Activated naive CD8-positive, alpha-beta T cell treated with anti-CD3 and anti-CD28 coated beads, Interleukin-2, amount 50 U/mL, for 16 hours (primary cell): ENCODE measurements around the gene GPC4.

ENCODE experiments used
- DNase-seq: peaks from one replicate; pipeline ENCODE4 v3.0.0-alpha.2; 2020; ENCODE audit warnings: low read depth, low spot score

GPC4 gene

DNA sequence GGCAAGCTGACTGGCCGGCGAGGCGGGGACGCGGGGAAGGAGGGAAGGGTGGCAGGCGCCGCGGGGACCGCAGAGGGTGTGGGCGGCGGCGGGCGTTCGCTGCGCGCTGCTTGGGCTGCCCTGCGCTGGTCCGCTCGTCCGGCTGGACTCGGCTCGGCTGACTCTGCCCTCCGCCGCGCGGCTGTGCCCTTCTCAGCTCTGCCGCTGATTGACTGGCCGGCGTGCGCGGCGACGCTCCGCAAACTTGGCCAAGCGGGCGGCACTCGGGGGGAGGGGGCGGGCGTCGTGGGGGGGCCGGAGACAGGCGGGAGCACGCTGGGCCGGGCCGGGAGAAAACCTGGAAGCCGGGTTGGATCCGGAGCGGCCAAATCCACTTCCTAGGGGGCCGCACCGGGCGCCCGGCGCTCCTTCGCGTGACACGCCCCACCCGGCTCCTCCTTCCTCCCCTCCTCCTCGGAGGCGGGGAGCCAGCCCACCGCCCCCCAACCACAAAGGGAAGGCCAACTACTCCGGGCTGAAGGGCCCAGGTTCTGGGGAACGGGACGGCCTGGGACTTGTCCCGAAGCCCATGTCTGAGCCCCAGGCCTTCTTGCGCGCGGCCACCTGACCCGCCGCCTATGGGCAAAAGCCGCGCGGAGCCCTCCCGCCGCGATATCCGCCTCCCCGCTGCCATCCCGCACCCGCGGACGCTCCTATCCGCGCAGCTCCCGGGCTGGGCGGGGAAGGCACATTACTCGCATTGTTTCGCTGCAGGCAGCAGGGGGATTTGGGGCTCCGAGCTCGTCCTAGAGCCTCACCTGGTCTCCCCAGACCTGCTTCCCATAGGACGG is at the start of gene GPC4:
Gene GPC4, minus strand, starts transcription at position 214 of the 830 bp plus-strand sequence. CDS start 524 bp downstream, outside the sequence.
- no peak for DNase-seq

DNA sequence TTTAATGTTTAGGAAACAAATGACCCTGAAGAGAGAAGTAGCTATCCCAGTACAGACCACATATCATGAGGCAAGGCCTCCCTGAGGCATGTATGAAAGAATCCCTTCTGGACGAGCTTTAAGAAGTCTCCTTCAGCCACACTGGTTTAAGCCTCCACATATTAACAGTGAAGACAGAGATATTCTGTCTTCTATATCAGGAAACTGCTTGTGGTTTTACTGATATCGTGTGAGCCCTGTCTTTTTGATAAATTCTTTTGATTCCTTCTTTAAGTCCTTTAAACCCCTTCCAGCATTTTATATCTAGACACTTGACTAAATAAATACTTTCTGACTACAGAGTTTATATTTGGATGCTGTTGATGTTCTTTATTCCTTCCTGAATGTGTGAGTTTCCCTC is 45.9 kb upstream of the GPC4 start:
- no peak for DNase-seq

DNA sequence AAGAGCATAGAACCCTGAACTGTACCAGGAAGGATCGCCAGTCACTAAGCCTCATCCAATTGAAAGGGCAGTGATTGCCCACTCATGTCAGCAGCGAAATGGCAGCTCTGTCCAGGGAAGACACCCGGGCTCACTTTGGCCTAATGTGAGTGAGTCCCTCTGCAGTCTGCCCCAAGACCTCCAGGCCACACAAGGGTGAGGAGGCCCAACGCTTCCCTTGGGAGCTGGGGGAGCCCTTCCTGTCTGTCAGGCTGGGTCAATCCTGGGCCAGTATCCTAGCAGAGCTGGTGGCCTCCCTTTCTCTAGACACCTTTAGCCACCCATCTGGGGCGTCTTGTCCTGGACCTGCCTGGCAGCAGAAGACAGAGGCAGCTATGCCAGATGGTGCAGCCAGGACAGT is 39.6 kb upstream of the GPC4 start:
- DNase-seq: no peak

DNA sequence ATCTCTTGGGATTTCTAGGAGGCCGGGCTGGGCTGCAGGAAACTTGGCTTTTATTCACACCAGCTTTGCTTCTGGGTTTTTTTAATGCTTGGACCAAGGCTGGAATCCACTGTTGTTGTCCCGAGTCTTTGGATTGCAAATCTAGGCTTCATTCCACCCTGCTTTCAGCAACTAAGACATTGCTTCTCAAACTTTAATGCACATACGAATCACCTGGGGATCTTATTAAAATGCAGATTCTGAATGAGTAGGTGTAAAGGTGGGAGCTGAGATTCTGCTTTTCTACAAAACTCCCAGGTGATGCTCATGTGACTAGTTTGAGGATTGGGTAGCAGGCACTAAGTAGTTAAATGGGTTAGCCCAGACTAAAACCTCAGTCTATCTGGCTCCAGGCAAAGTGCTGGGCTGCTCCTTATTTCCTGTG is 39.2 kb upstream of the GPC4 start:
- DNase-seq: no peak

DNA sequence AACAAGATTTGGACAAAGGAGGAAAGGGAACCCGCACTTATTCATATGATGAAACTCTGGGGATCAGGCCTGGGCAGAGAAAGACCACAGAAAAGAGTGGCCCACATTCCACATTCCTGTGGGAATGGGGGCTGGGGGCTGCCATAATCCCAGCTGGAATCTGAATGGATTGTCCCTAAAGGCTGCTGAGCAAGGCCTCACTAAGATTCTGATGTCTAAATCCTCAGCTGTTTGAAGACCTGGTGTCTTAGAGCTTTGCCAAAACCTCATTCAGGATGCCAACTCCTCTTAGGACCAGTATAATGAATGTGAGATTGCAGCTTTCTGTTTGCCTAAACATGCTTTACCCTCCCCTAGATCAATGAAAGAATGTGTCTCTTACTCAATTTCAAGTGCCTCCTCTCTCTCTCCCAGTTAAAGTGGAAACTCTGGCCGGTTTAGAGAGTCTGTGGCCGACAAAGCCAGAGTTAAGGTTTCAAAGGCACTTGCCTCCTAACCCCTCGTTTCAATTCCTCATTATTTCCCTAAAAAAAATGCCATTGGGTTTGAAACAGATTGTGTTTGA is 33.3 kb upstream of the GPC4 start:
- no peak for DNase-seq

DNA sequence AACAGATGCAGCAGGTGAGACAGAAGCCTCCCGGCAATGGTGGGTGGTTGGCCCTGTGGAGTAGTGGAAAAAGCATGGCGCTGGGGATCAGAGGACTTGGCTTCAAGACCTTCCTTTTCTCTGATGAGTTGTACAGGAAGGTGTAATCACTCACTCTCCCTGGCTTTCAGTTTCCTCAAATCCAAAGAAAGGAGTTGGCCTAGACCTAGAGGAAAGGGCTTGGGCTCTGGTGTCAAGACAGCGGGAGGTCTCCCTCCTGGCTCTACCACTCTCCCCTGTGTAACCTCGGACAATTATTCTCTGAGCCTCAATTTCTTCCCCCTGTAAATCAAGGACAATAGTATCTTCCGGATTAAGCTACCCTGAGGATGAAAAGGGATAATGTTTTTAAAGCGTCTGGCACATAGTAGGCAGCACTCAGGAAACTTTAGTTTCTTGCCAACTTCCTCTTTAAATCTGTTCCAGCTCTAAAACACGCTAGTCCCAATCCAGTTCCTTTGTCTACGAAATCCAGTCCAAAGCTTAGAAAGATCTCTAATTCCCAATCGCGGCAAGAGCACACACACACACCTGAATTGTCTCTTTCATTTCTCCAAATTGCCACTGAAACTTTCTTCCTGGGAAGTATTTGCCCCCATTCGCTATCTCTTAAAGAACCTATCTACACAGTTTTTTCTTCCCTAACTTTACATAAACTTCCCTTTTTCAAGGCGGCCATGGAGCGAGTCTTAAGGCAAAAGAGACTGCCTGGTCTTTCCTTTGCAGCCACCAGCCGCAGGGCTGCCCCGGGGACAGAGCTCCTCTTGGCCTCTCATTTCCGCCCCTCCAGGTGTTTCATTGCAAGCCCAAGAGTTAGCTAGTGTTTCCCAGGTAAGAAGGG is 29.9 kb upstream of the GPC4 start:
- no peak for DNase-seq

DNA sequence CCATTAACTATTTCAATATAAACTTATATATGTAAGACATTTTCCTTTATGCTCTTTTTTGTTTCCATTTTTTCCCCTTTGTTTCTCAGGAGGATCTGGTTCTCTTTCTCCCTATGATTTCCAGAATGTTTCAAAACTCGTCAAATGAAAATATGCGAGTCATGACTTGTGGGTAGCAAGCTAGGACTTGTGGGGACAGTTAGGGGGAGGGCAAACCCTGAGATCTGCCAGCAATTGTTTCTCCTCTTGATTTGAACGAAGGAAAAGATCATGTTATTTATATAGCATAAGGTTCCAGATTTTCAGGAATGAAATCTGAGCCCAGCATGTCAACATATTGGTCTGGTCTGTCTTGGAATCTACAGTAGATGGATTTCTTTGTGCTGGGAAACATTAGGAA is 28.9 kb upstream of the GPC4 start:
- DNase-seq: no peak

DNA sequence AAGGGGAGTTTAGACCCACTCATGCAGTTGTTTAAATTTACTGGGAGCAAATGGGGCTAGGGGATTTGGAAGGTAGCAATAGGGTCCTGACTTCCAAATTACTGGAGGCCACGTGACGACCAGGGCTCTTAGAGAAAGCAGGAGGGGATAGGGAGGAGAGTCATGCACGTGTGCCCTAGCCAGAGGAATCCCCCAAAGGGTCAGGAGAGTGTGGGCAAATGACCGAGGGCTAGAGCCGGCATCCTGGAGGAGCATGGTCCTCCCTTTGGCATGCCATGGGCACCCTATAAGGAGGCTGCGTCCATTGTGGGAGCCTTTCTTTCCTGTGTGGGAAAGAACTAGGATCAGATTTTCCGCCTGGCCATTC is 25.5 kb upstream of the GPC4 start:
- no peak for DNase-seq

DNA sequence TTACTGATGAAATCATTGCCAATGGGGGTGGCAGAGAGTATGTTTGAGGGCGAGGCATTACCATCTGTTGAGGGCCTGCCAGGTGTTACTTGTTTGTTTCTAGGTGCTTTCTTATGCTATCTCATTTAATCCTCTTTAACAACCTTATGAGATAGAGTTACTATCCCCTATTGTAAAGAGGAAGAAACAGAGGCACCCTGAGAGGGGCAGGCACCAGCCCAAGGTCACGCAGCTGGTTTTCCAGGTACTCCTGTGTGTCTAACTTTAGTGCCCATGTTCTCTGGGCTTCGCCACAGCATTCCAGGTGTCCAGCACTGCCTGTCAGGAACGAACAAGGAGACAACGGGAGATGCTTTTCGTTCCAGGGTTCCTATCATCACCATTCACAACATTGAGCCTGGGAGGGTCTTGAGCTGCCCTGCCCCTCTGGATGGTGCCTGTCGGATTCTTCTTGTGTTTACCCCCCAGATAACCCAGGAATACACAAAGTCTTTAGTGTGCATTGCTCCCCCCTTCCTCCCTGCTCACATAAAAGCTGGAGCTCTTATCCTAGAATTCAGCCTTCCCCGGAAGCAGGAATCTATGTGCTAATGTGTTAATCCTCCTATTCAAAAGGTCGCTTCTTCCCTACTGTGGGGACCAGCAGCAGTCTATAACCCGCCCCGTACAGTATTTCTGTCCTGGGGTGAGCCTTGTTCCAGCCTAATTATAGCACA is 24.9 kb upstream of the GPC4 start:
- no peak for DNase-seq

DNA sequence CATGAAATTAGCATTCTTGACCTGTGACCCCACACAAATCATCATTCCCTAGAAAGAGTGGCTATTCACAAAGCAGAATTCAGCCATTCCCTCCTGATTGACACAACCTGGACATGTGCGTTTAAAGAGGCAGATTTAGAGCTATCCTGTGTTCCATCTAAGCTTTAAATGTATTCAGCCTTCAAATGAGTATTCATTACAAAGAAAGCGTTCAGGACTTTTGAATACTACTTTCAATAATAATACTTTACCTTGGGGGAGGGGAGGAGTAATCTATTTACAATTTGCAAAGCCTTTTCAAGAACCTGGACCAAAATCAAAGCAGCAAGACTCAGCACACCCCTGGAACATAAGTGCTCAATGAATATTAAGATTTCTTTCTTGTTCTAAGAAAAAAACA is 22.5 kb upstream of the GPC4 start:
- DNase-seq: no peak

DNA sequence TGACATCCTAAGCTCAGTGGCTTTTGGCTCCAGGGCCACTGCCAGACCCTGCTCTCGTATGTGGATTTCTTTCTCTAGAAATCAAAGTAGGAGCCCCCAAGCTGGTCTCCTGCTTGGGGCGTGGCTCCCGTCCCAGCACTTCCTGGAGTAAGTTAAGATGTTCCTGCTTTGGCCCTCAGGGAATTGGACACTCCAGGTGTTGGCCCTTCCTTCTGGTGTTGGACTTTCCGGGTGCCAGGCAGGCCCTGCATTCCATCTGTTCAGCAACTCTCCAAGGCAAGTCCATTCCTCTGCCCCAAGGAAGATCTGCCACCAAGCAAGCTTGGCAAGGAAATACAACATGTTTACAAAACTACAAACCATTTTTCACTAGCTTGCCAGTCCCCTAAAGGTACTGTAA is 22.1 kb upstream of the GPC4 start:
- DNase-seq: no peak

DNA sequence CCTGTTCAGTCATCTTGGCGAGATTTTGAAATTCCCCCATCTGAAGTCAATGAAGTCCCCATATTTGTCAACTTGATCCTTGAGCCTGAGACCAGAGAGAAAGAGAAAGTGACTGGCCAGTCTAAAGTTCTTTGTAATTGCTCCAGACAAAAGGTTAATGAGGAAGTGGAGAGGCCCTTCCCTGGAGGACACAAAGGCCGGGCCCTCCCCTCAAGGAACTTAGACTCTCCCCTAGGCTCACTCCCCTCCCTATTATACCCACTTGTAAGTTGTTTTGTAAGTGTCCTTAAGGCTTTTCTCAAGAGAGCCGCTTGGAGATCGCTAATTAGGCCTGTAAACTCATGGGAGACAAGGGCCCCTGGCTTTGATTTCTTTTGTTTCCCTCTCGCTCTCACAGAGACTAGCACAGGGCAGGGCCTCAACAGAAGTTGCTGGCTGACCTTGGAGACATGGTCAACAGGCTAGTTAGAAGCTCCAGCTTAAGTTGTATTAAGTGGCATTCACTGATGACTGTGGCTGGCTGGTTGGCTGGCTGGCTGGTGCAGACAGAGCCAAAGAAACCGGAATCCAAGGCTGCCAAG is 20.3 kb upstream of the GPC4 start:
- DNase-seq: no peak

DNA sequence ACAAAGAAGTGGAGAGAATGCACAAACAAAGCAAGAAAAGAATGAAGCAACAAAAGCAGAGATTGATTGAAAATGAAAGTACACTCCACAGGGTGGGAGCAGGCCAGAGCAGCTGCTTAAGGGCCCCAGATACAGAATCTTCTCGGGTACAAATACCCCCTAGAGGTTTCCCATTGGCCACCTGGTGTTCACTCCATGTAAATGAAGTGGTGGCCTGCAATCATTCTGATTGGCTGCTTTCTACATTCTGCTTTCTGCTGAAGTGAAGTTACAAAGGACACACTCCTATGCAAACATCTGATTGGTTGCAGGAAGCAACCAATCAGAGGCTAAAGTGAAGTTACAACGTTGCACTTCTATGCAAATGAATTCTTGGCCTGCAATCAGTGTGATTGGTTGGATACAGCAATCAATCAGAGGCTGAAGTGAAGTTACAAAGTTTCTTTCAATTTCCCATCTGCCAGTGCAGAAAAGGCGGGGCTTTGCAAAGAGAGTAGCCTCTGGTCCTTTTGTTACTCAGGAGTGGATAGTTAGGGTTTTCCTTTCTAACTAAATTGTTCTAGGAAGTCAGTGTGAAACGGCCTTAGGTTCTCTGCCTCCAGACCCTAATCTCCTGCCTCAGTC is 19.0 kb upstream of the GPC4 start:
- no peak for DNase-seq

DNA sequence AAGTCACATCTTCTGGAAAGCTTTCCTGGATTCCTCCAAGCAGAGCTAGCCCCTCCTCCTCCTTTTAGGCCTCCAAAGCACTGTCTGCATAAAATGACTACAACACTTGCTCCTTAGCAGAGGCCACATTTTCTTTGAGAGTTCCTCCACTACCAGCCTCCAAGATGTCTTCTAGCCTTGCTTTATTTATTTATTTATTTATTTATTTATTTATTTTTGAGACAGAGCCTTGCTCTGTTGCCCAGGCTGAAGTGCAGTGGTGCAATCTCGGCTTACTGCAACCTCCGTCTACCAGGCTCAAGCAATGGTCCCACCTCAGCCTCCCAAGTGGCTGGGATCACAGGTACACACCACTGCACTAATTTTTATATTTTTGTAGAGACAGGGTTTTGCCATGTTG is 4.6 kb upstream of the GPC4 start:
- no peak for DNase-seq

DNA sequence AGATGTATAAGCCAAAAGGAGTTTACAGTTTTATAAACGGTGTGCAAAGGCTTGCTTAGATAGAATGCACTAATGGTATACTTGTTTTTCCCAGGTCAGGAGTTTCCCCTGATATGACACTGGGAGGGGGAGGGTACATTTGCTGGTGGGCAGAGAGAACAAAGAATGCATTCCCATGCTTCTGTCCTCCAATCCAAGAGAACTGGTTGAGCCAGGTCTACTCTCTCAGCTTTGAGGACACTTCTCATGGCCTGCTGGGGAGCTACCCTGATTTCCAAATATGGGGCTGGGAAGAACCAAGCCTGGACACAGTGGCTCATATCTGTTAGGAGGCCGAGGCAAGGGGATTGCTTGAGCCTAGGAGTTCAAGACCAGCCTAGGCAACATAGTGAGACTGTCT is 3.3 kb upstream of the GPC4 start:
- no peak for DNase-seq

DNA sequence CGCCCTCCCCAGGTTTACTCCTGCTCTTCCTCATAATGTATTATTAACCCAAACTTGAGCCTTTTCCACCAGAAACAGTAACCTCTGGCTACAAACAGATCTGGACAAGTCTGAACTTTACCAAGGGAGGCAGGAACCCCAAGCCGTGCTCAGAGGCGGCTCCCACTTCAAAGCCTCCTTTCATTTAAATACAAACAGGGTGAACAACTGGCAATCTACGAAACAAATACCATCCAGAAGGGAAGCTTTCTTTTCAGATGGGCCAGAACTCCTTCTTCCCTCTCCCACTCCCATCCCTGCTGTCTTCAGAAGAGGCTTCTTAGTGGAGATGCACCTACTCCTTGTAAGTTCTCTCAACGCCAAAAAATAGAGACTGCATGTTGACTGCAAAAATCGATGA is 2.1 kb upstream of the GPC4 start:
- no peak for DNase-seq

DNA sequence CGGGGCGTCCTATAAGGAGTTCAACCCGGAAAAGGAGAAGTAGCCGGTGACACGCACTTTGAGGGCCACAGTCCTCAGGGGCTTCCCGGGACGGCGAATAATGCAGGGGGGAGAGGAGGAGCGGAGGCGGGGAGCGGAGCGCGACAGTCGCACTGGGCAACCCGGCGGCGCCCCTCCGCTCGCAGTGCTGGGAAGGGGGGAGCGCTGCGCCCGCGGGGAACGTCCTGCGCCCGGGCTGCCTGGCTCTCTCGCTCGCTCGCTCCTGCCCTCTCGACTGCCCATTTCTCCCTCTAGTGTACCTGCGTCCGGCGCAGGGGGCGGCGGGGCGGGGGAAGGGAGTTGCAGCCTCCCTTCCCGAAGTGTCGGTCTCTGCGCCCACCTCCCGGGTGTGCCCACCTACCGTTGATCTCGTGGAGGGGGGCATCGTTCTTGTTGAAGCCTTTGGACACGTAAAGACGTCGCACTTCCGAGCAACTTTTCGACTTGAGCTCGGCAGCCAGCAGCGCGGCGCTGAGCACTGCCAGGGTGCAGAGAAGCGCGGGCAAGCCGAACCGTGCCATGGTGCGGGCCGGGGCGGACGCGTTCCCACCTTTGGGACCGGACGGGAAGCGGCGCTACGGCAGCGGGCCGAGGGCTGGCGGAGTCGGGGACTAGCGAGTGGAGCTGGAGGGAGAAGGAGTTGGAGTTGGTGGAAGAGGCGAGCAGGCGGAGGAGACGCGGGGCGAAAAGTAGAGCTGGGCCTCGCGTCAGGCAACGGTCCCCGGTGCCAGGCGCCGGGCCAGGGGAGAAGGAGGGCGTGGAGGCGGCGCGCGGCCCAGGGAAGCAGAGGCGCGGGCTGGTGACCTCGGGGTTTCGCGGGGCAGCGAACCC is 648 bp downstream of the GPC4 start:
- DNase-seq: no peak

DNA sequence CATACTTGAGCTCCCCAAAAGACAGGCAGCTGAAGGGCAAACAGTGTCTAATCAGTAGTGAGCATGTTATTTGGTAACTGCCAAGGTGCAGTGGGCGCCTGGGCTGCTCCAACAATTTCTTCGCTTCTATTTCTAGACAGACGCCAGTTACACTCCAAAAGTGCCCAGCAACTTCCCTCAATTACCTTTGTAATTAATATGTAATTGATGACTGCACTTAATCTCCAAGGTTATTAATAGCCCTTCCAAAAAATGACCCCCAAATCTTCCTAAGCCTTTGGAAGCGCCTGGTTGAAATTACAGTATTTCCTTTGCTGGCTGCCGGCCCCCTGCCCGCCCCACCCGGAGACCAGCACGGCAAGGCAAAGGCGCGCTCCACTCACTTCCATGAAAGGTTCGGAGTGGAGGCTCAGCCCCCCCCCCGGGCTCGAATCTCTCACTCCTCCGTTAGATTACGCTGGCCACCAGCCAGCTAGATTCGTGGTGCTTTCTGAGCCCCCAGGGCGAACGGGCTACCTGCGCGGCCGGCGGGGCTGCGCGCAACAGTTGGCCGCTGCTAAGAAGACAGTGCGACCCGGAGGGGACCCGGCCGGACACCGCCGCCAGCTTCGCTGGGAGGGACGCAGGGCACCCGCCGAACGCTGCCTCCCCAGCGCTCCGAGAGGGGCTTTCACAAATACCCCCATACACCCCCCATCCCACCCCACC is 1.9 kb downstream of the GPC4 start:
- DNase-seq: no peak

DNA sequence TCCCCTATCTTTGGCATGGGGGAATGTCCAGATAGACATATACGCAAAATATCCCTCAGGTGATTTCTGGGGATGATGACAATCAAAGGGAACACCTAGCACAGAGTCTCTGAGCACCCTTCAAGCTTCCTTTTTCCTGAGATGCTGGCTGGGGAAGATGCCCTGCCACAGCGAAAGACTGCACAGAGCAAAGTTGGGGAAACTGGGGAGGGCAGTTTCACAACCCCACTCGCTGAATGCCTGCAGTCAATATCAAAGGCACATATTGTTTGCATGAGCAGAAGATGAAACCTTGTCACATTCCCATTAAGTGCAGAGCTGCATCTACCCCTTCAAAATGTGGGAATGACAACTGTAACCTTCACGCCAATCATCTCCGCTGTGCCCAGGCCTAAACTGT is 2.6 kb downstream of the GPC4 start:
- DNase-seq: no peak

DNA sequence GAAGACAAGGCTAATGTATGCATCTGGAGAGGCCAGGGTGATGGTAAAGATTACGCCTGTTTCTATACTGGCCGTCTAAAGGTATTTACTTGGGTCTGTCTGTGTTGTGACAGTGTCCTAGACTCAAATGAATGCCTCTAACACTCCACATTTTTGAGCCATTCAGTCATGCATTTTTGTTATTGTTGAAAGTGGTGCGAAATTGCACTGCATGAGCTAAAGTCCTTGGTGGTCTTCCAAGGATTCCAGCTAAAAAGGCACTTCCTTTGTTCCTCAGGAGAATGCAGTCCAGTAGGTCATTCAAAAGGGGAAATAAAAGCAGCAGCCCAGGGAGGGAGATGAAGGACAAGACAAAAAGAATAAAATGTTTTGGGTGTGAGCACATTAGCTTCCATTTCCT is 3.0 kb downstream of the GPC4 start:
- DNase-seq: no peak
